HG03565 (cell line): Measurements from ENCODE around the gene COL18A1.

Experiments used
- ATAC-seq: cut with Tn5 transposase; IDR thresholded peaks from one replicate; pipeline ENCODE4 v1.9.1; 2021; ENCODE audit warnings: mild to moderate bottlenecking, moderate library complexity; ENCODE audit not compliant: unreplicated experiment

COL18A1 gene

GRCh38 chr21:45396620-45396995 lies 8.4 kb upstream of the COL18A1 start:
- no peak for ATAC-seq

GRCh38 chr21:45397381-45397780 lies 7.6 kb upstream of the COL18A1 start:
- no peak for ATAC-seq

- no peak for ATAC-seq
Observed at GRCh38 chr21:45401054-45401518, 3.9 kb upstream of the COL18A1 start.

- no peak for ATAC-seq
Observed at GRCh38 chr21:45401916-45402900, 2.8 kb upstream of the COL18A1 start.

- ATAC-seq: no peak
Observed at GRCh38 chr21:45403133-45403824, 1.7 kb upstream of the COL18A1 start.

GRCh38 chr21:45403825-45404729 lies 888 bp upstream of the COL18A1 start:
- ATAC-seq: no peak

GRCh38 chr21:45405271-45405818 lies 380 bp downstream of the COL18A1 start:
- ATAC-seq: no peak

GRCh38 chr21:45405819-45406762 lies 1.1 kb downstream of the COL18A1 start:
- no peak for ATAC-seq

- no peak for ATAC-seq
Observed at GRCh38 chr21:45406801-45407628, 2.0 kb downstream of the COL18A1 start.

- no peak for ATAC-seq
Observed at GRCh38 chr21:45407629-45408247, 2.8 kb downstream of the COL18A1 start.

GRCh38 chr21:45408271-45408791 lies 3.4 kb downstream of the COL18A1 start:
- ATAC-seq: no peak

- no peak for ATAC-seq
Observed at GRCh38 chr21:45408801-45409261, 3.9 kb downstream of the COL18A1 start.

GRCh38 chr21:45409466-45410150 lies 4.6 kb downstream of the COL18A1 start:
- ATAC-seq: no peak

GRCh38 chr21:45410151-45410864 lies 5.3 kb downstream of the COL18A1 start:
- no peak for ATAC-seq

- ATAC-seq: no peak
Observed at GRCh38 chr21:45410865-45411809, 6.2 kb downstream of the COL18A1 start.
